HG02588 (cell line): ENCODE measurements around the gene DOK1.

Experiments used
- ATAC-seq: cut with Tn5 transposase; IDR thresholded peaks from one replicate; pipeline ENCODE4 v1.9.1; 2021; ENCODE audit warnings: mild to moderate bottlenecking, moderate library complexity; ENCODE audit not compliant: unreplicated experiment

The DOK1 gene

GRCh38 chr2:74553892-74554819 is at the start of gene DOK1, which contains the start of gene LOXL3:
Gene DOK1 (plus strand): TSS chr2:74554720. CDS start chr2:74554755, 35 bp downstream.
Gene LOXL3 (minus strand): TSS chr2:74553942. CDS start chr2:74552634, 1,308 bp downstream.
- peak; percentile 53 for ATAC-seq

GRCh38 chr2:74505448-74506246 is 48.9 kb upstream of the DOK1 start:
- no peak for ATAC-seq

GRCh38 chr2:74507145-74507925 is 47.2 kb upstream of the DOK1 start, which contains the start of gene PCGF1:
Gene PCGF1 (minus strand): TSS chr2:74507695. CDS start chr2:74507668, 27 bp downstream.
- ATAC-seq = peak; percentile 88

GRCh38 chr2:74507926-74508520 is 46.5 kb upstream of the DOK1 start:
- no peak for ATAC-seq

- ATAC-seq = no peak
Measured at GRCh38 chr2:74510272-74510671, 44.2 kb upstream of the DOK1 start.

- no peak for ATAC-seq
Measured at GRCh38 chr2:74511104-74511989, 43.2 kb upstream of the DOK1 start.

GRCh38 chr2:74512744-74513604 is 41.5 kb upstream of the DOK1 start:
- no peak for ATAC-seq

- ATAC-seq = no peak
Measured at GRCh38 chr2:74513605-74514367, 40.7 kb upstream of the DOK1 start.

GRCh38 chr2:74514368-74515270 is 39.9 kb upstream of the DOK1 start, which contains the start of gene TLX2:
Gene TLX2 (plus strand): TSS chr2:74514450. CDS start chr2:74514807, 357 bp downstream.
- no peak for ATAC-seq

GRCh38 chr2:74515271-74515980 is 39.1 kb upstream of the DOK1 start:
- ATAC-seq = no peak

- ATAC-seq = no peak
Measured at GRCh38 chr2:74515981-74516633, 38.4 kb upstream of the DOK1 start.

- no peak for ATAC-seq
Measured at GRCh38 chr2:74516650-74517049, 37.9 kb upstream of the DOK1 start.

GRCh38 chr2:74522516-74522915 is 32.0 kb upstream of the DOK1 start:
- no peak for ATAC-seq

GRCh38 chr2:74524005-74524404 is 30.5 kb upstream of the DOK1 start:
- no peak for ATAC-seq

GRCh38 chr2:74524955-74525716 is 29.4 kb upstream of the DOK1 start:
- ATAC-seq = no peak
